ENCODE measurements around the gene ATG2A. TPM values are rescaled to one million over a fixed set of nuclear protein-coding genes. Genes with fewer than 3 reads are reported as not detected.

Gene ATG2A
- total and polyA plus RNA-seq, 2 donors (not counting 3 experiments of a cell fraction or from before 2014, with no cell fraction given): 13.4 to 24.3 TPM

DNA sequence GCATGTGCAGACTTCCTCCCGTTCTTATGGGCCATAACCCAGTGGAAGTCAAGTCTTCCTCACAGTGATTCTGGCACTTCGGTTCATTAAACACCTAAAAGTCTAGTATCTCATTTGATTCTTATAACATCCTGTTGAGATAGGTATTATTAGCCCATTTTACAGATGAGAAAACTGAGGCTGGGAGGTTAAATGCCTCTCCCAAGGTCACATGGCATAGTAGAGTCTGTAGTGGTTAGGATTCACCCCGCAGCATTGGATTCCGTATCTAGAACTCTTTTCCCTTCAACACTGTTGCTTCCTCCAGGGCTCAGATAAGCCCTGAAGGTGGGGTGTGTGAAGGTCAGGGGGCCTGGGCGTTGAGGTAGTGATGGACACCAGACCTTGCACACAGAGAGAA is 15.3 kb upstream of the ATG2A start:
- Histone ChIP-seq H3K27me3 (ENCODE audit: control insufficient read depth in 2 of 2, insufficient read depth in 2 of 2, low read length in 2 of 2) (no peaks in the 10 kb centered on the region), H2AFZ (ENCODE audit: low read depth, low read length) (no peak overlapping the region), H3K79me2 (ENCODE audit: control insufficient read depth, insufficient read depth, low read length) (no peaks in the 10 kb centered on the region), H3K9me3 (replicated peaks; ENCODE audit: control insufficient read depth, insufficient read depth, low read length) (no peaks in the 10 kb centered on the region), H3K4me1 (ENCODE audit: control insufficient read depth, extremely low read depth, insufficient read depth, low read length) (no peaks in the 10 kb centered on the region), H3K36me3 (ENCODE audit: control insufficient read depth in 2 of 2, extremely low read depth in 1 of 2, insufficient read depth in 2 of 2, low read length in 2 of 2) (peaks cover 3 to 35% of the 10 kb centered on the region in 2 experiments), H3K9me1 (replicated peaks; ENCODE audit: control insufficient read depth, extremely low read depth, insufficient read depth, low read length) (no peaks in the 10 kb centered on the region), H3K9ac (replicated peaks; ENCODE audit: extremely low read depth, insufficient read depth, low read length) (no peak overlapping the region), H4K20me1 (replicated peaks; ENCODE audit: control insufficient read depth, extremely low read depth, insufficient read depth, low read length) (no peaks in the 10 kb centered on the region), H3K4me2 (ENCODE audit: insufficient read depth, low read length) (no peak overlapping the region), H3K27ac (ENCODE audit: insufficient read depth, low read depth, low read length) (no peak overlapping the region), H3K4me3 (replicated peaks in 1 of 3; ENCODE audit: insufficient read depth in 1 of 3, low read depth in 1 of 3, low read length in 3 of 3) (no peak overlapping the region)
- no TSS peak for BruUV-seq (replicated peaks)
- FAIRE-seq (no peak), DNase-seq (ENCODE audit: low read depth, low spot score) (no peak)
- dilution Hi-C loops (cut with MboI; ENCODE audit: extremely low pct_ligation_motif_present, low sequenced_read_pairs): no loop called here
- intact Hi-C loops (cut with micrococcal nuclease): no loop called here
- ChIA-PET POLR2A (no interaction called here), CTCF (interaction anchor here (0.8 kb wide), 1 partner anchor 64 kb away, joined by 3 read pairs; the partner anchor contains the start of gene BATF2)
- TF ChIP-seq, protein P1, sequence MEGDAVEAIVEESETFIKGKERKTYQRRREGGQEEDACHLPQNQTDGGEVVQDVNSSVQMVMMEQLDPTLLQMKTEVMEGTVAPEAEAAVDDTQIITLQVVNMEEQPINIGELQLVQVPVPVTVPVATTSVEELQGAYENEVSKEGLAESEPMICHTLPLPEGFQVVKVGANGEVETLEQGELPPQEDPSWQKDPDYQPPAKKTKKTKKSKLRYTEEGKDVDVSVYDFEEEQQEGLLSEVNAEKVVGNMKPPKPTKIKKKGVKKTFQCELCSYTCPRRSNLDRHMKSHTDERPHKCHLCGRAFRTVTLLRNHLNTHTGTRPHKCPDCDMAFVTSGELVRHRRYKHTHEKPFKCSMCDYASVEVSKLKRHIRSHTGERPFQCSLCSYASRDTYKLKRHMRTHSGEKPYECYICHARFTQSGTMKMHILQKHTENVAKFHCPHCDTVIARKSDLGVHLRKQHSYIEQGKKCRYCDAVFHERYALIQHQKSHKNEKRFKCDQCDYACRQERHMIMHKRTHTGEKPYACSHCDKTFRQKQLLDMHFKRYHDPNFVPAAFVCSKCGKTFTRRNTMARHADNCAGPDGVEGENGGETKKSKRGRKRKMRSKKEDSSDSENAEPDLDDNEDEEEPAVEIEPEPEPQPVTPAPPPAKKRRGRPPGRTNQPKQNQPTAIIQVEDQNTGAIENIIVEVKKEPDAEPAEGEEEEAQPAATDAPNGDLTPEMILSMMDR (IDR thresholded peaks at IDR 0.05; ENCODE audit: extremely low read depth in 1 of 2, insufficient read depth in 1 of 2, low read depth in 1 of 2, low read length in 2 of 2): no peak
- TF ChIP-seq JUN (IDR thresholded peaks at IDR 0.05; ENCODE audit: borderline replicate concordance, insufficient read depth, insufficient read length, low read depth): no peak
- TF ChIP-seq FOS (IDR thresholded peaks at IDR 0.05; ENCODE audit: borderline replicate concordance, insufficient read depth, low read length): no peak
- TF ChIP-seq POLR2AphosphoS5 (IDR thresholded peaks at IDR 0.05; ENCODE audit: insufficient read depth, low read depth, low read length): no peak
- TF ChIP-seq POLR2A (IDR thresholded peaks at IDR 0.05; ENCODE audit: low read depth, low read length): no peak
- TF ChIP-seq EZH2 (IDR thresholded peaks at IDR 0.05; ENCODE audit: borderline replicate concordance, low read depth, low read length, severe bottlenecking): no peak
- no peak for TF ChIP-seq MYC (IDR thresholded peaks at IDR 0.05; ENCODE audit: low read depth, low read length)
- TF ChIP-seq, protein P2, sequence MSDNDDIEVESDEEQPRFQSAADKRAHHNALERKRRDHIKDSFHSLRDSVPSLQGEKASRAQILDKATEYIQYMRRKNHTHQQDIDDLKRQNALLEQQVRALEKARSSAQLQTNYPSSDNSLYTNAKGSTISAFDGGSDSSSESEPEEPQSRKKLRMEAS (IDR thresholded peaks at IDR 0.05; ENCODE audit: insufficient read depth, insufficient read length): no peak
- TF ChIP-seq GATA2 (IDR thresholded peaks at IDR 0.05; ENCODE audit: insufficient read depth, insufficient read length, low read depth, low read length): no peak
